ENCODE measurements around the gene PLA2G2C.

Gene PLA2G2C

DNA sequence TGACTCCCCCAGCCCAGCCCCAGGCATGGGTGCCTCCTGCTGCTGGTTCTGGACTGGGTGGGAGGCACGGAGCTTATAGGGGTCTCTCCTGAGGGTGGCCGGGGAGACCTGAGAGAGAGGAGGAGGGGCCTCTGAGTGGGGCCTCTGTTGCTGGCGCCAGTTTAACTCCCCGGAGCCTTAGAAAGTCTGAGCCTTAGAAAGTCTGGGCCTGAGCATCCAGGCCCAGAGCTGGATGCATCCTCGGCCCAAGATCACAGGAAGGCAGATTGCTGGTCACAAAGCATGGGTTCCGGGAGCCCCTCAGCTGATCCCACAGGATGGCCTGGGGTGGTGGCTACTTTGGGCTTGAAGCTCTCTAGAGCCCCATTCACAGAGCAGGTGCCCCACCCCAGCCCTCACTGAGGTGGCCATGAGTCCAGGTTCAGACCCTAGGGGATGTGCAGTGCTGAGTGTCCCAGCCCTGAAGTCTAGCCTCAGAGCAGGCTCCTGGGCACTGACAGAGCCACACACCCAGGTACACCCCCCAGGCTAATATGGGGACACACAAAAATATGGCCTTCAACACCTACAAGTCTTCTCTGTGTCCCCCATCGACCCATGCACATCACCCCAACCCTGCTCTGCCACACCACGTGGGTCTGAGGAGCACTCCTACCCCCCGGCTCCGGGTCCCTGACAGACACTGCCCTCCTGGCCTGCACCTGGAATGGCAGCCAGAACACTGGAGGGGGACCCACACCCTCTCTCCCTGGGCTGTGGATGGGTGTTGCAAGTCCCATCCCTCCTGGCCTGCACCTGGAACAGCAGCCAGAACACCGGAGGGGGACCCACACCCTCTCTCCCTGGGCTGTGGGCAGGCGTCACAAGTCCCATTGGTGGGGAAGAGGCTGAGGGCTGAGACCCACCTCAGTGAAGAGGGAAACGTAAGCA lies 37.5 kb downstream of the PLA2G2C start:
- Histone ChIP-seq H3K36me3 (replicated peaks; ENCODE audit: insufficient read depth, low read length) (no peaks in the 10 kb centered on the region), H3K4me1 (ENCODE audit: low read length) (no peaks in the 10 kb centered on the region), H3K27me3 (replicated peaks; ENCODE audit: insufficient read depth, low read length) (peaks cover 21% of the 10 kb centered on the region), H3K9me3 (replicated peaks; ENCODE audit: insufficient read depth, low read length) (no peaks in the 10 kb centered on the region), H4K20me1 (ENCODE audit: insufficient read depth, low read length) (no peaks in the 10 kb centered on the region), H3K9ac (ENCODE audit: low read length) (no peak overlapping the region), H3K4me3 (ENCODE audit: low read length) (no peak overlapping the region), H3K9me2 (replicated peaks; ENCODE audit: insufficient read depth, low read length) (no peaks in the 10 kb centered on the region), H3K4me2 (ENCODE audit: low read depth, low read length) (no peak overlapping the region), H3F3A (ENCODE audit: insufficient read depth, low read length) (no peaks in the 10 kb centered on the region), H3K79me2 (ENCODE audit: low read length) (no peaks in the 10 kb centered on the region), H3K27ac (ENCODE audit: low read length) (no peak overlapping the region), H2AFZ (ENCODE audit: low read length) (no peak overlapping the region)
- TF ChIP-seq EZH2phosphoT487 (IDR thresholded peaks at IDR 0.05; ENCODE audit: low read length) (no peak), EZH2 (optimal IDR thresholded peaks at IDR 0.05; ENCODE audit: low read depth, low read length) (no peak)
- TF ChIP-seq, protein P1, sequence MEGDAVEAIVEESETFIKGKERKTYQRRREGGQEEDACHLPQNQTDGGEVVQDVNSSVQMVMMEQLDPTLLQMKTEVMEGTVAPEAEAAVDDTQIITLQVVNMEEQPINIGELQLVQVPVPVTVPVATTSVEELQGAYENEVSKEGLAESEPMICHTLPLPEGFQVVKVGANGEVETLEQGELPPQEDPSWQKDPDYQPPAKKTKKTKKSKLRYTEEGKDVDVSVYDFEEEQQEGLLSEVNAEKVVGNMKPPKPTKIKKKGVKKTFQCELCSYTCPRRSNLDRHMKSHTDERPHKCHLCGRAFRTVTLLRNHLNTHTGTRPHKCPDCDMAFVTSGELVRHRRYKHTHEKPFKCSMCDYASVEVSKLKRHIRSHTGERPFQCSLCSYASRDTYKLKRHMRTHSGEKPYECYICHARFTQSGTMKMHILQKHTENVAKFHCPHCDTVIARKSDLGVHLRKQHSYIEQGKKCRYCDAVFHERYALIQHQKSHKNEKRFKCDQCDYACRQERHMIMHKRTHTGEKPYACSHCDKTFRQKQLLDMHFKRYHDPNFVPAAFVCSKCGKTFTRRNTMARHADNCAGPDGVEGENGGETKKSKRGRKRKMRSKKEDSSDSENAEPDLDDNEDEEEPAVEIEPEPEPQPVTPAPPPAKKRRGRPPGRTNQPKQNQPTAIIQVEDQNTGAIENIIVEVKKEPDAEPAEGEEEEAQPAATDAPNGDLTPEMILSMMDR (IDR thresholded peaks at IDR 0.05; ENCODE audit: low read length): no peak
- no peak for DNase-seq

DNA sequence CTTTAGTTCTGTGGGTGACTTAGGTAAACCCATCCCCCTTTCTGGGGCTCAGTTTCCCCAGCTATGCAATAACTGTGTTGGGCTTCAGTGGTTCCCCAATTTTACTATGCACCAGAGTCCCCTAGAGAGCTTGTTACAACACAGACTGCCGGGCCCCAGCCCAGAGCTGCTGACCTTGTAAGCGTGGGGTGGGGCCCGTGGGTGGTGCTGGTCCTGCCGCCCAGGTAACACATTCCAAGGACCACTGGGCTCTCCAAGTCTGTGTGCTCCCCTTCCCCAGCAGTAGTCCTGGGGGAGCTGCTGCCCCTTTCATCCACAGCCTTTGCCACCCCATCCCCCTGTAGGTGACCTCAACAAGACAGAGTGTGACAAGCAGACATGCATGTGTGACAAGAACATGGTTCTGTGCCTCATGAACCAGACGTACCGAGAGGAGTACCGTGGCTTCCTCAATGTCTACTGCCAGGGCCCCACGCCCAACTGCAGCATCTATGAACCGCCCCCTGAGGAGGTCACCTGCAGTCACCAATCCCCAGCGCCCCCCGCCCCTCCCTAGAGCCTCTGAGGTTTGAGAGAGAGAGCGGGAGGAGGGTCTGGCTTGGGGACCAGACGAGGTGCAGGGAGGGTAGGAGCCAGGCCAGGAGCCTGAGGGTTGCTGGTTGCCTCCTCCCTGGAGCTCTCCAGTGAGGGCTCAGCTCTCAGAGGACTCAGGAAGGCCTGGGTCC lies 38.3 kb downstream of the PLA2G2C start:
- DNase-seq: no peak
- Histone ChIP-seq H3K4me2 (ENCODE audit: low read depth, low read length) (no peak overlapping the region), H3K27ac (ENCODE audit: low read length) (no peak overlapping the region), H3K27me3 (replicated peaks; ENCODE audit: insufficient read depth, low read length) (peaks cover 25% of the 10 kb centered on the region), H3F3A (ENCODE audit: insufficient read depth, low read length) (no peaks in the 10 kb centered on the region), H3K4me1 (ENCODE audit: low read length) (no peaks in the 10 kb centered on the region), H2AFZ (ENCODE audit: low read length) (no peak overlapping the region), H3K36me3 (replicated peaks; ENCODE audit: insufficient read depth, low read length) (no peaks in the 10 kb centered on the region), H3K9me3 (replicated peaks; ENCODE audit: insufficient read depth, low read length) (no peaks in the 10 kb centered on the region), H3K4me3 (ENCODE audit: low read length) (no peak overlapping the region), H3K79me2 (ENCODE audit: low read length) (no peaks in the 10 kb centered on the region), H3K9ac (ENCODE audit: low read length) (no peak overlapping the region), H4K20me1 (ENCODE audit: insufficient read depth, low read length) (no peaks in the 10 kb centered on the region), H3K9me2 (replicated peaks; ENCODE audit: insufficient read depth, low read length) (no peaks in the 10 kb centered on the region)
- TF ChIP-seq, protein P1 (IDR thresholded peaks at IDR 0.05; ENCODE audit: low read length): no peak
- TF ChIP-seq EZH2 (optimal IDR thresholded peaks at IDR 0.05; ENCODE audit: low read depth, low read length) (no peak), EZH2phosphoT487 (IDR thresholded peaks at IDR 0.05; ENCODE audit: low read length) (no peak)

DNA sequence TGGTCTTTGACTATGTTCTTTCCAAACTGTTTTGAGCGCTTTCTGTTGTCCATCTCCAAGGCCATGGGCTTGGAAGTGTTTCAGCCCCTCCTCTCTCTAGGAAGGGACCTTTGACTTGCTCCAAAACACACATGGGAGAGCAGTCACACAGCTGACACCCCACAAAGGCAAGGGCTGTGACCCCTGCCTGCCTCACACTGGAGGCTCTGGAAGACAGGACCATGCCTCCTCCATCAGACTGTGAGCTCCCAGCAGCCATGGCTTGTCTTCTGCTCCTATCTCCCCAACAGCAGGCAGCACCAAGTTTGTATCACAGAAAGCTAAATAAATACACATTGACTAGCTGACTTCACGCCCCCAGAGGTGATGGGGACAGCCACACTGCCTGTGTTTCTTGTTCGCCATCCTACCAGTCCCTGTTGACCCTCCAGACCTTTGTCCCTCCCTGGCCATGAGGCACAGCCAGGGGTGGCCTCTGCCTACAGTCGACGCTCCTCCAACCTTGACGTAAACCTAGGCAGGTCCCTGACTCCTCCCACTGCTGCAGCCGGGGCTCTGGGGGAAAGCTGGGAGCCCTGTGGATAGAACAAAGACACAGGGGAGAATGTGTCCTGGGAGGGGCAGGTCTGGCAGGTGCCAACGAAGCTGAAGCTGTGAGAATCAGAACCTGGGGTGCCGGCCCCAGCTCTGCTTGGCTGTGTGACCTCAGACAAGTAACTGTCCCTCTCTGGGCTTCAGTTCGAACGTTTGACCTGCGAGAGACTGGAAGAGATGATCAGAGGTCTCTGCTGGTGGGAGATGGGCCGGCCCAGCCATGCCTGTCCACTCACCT lies 42.4 kb downstream of the PLA2G2C start:
- Histone ChIP-seq H3K4me3 (ENCODE audit: low read length) (no peak overlapping the region), H3K9me3 (replicated peaks; ENCODE audit: insufficient read depth, low read length) (no peaks in the 10 kb centered on the region), H2AFZ (ENCODE audit: low read length) (no peak overlapping the region), H3K9ac (ENCODE audit: low read length) (no peak overlapping the region), H4K20me1 (ENCODE audit: insufficient read depth, low read length) (no peaks in the 10 kb centered on the region), H3K79me2 (ENCODE audit: low read length) (no peaks in the 10 kb centered on the region), H3K4me1 (ENCODE audit: low read length) (no peaks in the 10 kb centered on the region), H3K4me2 (ENCODE audit: low read depth, low read length) (no peak overlapping the region), H3K27me3 (replicated peaks; ENCODE audit: insufficient read depth, low read length) (peaks cover 14% of the 10 kb centered on the region), H3F3A (ENCODE audit: insufficient read depth, low read length) (no peaks in the 10 kb centered on the region), H3K9me2 (replicated peaks; ENCODE audit: insufficient read depth, low read length) (no peaks in the 10 kb centered on the region), H3K27ac (ENCODE audit: low read length) (no peak overlapping the region), H3K36me3 (replicated peaks; ENCODE audit: insufficient read depth, low read length) (no peaks in the 10 kb centered on the region)
- no peak for DNase-seq
- TF ChIP-seq EZH2 (optimal IDR thresholded peaks at IDR 0.05; ENCODE audit: low read depth, low read length) (no peak), EZH2phosphoT487 (IDR thresholded peaks at IDR 0.05; ENCODE audit: low read length) (no peak)
- TF ChIP-seq, protein P1 (IDR thresholded peaks at IDR 0.05; ENCODE audit: low read length): no peak
